ENCODE results near the gene SYT1.

DNA sequence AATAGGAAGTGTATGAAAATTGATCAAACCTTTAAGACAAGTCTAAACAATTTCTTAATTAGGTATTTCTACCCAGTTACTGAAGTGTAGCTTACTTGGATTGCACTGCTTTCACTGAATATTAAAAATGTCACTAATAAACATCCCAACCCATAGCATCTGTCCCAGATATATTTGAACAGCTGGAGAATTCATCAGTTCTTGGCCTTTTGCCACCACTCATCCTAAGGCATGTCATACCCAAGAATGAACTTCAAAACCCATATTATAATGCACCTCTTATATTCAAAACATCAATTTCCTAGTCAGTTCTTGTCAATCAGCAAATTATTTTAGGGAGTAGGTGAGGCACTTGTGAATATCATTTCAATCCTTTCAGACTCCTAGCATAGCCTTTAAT, 433.9 kb downstream of the SYT1 start:
- TF ChIP-seq POLR2AphosphoS5 (IDR thresholded peaks at IDR 0.05) (no peak), CTCF (IDR thresholded peaks at IDR 0.05) (no peak), POLR2A (IDR thresholded peaks at IDR 0.05) (no peak)
